Measurements from ENCODE around the gene NEMF.
"Not testable (repeated sequence)": the region's sequence is repeated elsewhere in the genome, so short reads cannot be mapped to it uniquely, and the experiment has no call there.

The NEMF gene

DNA sequence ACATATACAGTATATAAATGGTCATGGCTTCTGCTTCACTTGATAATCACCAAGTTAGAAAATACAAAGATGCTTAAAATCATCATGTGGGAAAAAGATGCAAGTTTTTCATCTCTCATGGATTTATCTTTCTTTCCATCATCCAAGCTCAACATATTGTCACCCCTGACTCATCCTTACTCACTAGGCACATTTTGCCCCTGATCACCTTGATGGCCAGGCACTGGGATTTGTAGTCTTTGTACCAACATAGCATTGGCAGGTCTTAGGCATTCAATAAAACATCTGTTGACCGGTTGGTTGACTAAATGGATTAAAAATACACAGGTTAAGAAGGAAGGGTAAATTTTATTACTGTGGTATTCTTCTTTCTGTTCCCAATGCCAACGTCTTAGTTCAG is 56.6 kb downstream of the NEMF start:
- DNase-seq = no peak

DNA sequence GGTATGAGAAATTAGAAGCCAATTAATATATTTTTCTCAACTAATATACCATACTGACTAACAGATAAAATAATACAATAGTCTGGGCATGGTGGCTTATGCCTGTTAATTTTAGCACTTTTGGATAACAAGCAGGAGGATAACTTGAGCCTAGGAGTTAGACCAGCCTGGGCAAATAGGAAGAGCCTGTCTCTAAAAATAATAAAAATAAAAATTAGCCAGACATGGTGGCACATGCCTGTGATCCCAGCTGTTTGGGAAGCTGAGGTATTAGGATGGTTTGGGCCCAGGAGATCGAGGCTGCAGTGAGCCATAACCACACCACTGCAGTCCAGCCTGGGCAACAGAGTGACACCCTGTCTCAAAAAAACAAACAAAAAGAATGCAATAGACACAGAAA is 60.0 kb downstream of the NEMF start:
- no peak for DNase-seq

DNA sequence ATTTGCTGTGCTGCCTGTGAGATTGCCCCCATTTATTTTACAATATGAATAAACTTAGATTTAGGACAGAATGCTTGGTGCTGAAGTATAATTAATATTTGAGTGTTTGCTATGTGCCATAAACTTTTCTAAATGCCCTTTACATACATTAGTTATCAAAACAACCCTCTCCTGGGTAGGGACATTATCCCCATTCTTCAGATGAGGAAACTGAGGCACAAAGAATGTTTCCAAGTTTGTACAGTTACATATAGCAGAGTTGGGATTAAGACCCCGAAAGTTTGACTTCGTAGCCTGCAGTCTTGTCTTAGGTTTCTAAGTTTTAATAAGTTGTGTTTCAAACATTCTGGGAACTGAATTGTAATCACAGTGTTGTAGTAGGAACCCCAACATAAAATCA is 66.3 kb downstream of the NEMF start:
- no peak for DNase-seq

DNA sequence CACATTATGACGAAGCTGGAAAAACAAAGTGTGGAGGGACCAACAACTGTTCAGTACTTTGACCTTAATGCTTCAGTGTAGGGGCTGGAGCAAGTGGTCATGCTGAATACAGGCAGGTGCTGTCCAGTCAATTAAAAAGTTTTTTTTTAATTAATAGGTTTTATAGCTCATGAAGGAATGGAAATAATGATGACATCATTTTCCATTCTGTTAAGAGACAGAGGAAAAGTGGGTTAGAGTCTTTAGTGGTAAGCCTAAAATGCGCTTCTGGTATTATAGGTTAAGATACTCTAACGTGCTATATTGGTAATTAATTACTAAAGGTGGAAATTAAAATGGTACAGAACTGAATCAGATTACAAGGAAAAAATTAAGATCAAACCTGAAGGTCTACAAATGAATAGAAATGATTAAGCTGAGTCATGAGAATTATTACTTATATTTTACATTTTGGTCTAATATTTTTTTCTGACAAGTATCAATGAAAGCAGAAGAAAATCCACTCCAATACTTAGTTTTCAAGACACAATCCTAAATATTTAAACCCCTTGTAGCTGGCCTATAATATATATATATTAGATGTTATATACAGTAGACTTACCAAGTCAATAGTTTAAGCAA is 69.1 kb downstream of the NEMF start:
- no peak for DNase-seq

DNA sequence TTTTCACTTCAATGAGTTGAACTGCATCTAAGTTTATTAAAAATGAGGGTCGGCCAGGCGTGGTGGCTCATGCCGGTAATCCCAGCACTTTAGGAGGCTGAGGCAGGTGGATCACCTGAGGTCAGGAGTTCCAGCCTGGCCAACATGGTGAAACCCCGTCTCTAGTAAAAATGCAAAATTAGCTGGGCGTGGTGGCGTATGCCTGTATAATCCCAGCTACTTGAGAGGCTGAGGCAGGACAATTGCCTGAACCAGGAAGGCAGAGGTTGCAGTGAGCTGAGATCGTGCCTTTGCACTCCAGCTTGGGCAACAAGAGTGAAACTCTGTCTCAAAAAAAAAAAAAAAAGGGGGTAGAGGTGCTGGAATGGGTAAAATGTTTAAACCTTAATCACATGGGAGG is 71.5 kb downstream of the NEMF start:
- not testable (repeated sequence) for DNase-seq

DNA sequence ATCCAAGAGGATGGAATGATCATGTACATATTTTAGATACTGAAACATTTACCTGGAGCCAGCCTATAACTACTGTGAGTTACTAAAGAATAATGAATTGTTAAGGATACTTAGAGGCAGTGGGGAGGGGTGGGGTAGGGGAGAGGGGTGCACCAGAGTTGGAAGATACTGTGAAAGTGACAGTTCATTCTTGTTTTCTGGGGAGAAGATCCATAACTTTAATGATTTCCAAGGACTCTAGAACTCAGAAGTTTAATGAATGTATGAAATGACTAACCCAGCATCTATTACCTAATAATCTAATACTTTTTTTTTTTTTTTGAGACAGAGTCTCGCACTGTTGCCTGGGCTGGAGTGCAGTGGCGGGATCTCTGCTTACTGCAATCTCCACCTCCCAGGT is 74.2 kb downstream of the NEMF start:
- DNase-seq = no peak

DNA sequence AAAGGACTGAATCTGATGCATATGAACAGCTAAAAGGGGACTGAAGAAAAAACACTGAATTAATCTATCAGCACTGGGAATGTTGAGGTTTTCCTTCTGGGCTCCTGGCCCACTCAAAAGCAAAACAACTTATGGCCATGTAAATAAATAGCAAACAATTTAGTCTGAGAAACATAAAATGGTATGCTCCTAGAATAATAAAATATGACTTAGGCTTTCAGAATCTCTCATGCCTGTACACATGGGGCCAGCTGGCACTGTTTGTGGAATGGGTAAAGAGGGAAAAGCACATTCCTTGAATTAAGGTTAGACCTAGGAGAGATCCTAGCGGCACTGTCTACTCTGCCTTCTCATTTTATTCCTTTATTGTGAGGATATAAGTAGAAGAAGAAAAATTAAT is 78.5 kb downstream of the NEMF start:
- DNase-seq = no peak

DNA sequence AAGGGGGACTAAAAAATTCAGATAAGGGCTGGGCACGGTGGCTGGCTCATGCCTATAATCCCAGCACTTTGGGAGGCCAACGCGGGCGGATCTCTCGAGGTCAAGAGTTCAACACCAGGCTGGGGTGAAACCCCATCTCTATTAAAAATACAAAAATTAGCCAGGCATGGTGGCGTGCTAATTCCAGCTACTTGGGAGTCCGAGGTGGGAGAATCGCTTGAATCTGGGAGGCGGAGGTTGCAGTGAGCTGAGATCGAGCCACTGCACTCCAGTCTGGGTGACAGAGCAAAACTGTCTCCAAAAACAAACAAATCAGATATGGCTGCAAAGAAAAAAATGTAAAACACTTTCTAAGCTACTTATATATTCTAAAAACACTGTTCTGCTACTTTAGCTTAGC is 80.9 kb downstream of the NEMF start:
- DNase-seq = not testable (repeated sequence)

DNA sequence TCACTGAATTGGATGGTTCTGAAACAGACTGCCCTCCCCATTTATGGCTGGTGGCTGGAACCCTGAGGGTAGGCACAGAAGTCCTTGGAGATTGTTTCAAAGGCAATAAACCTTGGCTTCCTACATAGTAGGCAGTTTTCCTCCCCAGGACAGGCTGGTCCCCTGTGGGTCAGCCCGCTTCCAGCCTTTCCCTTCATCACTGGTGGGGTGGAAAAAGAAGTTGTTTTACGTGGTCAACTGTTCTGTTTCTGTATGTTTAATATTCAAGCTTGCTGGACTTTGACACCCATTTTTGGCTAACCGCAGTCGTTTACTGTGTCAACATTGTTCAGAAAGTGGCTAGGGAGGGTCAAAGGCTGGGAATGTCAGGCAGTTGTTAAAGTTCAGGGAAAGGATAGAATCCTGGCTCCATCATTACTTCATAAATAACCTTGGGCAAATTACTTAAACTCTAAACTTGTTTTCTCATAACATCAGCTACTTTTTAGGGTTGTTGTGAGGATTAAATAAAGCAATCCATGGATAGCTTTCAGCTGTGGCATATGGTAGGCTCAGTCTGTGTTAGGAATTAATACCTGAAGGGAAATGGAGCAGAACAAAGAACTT is 82.3 kb downstream of the NEMF start:
- DNase-seq = no peak

DNA sequence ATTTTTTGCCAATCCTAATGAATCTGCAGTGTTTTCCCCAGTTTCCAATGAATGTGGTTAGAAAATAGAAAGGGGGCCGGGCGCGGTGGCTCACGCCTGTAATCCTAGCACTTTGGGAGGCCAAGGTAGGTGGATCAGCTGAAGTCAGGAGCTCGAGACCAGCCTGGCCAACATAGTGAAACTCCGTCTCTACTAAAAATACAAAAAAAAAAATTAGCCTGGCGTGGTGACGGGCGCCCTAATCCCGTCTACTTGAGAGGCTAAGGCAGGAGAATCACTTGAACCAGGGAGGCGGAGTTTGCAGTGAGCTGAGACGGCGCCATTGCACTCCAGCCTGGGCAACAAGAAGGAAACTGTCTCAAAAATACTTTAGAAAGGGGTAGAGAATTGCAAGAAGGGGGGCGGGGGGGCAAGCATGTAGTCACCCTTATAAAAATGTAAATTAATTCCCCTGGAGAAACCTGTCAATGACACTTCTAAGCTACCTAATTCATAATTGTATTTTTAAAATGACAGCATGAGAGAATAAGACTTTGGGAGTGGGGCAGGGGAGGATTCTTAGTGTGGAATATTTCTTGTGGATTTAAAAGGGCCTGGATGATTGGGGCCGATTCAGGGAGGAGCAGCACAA is 82.9 kb downstream of the NEMF start:
- no peak for DNase-seq

DNA sequence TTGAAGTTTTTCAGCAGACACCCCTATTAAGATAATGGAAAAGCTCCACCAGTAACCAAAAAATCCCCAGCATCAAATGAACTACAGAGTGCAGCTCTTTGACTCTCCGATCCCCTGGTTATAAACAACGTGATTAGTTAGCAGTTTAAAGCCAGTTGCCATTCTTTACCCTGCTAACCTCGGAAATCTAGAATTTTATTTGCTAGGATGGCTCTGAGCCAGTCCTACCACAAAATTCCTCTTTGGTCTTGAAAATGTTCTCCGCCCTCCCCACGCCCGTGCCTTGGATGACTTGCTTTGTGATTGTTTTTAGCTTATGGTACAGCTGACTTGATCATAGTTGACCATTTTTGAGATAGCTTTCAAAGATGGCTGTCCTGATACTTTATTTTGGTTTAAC is 83.4 kb downstream of the NEMF start:
- DNase-seq = no peak

DNA sequence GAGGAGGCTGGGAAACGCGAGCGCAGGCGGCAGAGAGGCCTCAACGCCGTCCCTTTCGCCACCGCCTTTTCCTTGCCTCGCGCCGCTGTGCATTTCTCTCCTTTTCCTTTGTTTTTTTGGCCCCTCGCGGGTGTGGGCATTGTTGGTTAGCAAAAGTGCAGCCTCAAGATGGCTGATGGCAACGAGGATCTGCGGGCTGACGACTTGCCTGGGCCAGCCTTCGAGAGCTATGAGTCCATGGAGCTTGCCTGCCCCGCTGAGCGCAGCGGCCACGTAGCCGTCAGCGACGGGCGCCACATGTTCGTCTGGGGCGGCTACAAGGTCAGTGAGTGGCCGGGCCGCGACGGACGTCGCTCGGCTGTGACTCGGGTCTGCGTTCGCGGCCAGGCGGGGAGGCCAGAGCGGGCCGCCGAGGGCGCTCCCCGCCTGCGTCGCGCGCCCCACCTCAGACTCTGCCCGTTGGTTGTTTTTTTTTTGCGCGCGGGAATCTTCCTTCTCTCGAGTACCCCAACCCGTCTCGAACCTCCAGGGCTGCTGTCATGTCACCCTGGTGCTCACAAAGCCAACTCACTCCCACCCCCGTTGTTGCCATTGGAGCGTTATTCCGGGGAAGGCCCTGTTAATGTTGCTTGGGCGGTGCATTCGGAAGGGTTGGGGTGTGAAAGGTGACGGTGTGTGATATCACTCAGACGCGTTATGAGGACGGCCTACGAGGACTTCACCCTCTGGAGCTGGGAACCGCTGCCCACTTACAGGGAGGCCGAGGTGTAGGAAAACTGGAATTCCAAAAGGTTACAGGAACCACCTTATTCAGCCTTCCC is 84.1 kb downstream of the NEMF start:
- DNase-seq = no peak

DNA sequence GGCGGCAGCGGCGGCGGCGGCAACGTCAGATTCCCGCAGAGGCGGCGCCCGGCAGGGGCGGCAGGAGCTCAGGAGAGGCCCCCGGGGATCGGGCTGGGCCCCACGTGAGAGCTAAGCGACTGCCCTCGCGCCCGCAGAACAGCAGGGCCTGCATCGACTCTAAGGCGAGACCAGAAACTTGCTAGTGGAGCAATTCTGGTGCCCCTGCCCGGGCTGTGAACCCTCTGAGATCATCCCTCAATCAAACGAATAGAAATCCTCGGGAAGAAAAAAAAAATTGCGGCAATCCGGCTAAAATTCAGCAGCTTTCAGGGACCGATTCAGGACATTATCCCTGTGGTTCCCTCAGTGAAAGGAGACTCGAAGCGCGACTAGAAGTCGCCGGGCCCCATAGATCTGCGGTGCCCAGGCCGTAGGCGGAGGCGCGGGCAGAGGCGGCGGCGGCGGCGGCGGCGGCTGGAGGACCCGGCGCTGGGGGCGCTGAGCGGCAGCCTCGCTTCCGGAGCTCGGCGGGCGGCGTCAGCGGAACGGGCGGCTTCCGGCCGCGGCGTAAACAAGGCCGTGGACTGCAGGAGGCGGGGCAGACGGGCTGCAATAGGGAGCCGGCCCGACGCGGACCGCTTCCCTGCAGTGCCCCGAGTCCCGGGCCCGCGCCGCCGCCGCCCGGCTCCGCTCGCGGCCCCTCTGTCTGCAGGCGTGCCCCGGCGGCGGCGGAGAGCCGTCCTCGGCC is 84.9 kb downstream of the NEMF start, which contains the start of gene KLHDC2:
TSS of gene KLHDC2 (plus strand) at position 583 of the 730 bp plus-strand sequence. CDS start 316 bp downstream, outside the sequence.
- DNase-seq = peak; percentile 53

DNA sequence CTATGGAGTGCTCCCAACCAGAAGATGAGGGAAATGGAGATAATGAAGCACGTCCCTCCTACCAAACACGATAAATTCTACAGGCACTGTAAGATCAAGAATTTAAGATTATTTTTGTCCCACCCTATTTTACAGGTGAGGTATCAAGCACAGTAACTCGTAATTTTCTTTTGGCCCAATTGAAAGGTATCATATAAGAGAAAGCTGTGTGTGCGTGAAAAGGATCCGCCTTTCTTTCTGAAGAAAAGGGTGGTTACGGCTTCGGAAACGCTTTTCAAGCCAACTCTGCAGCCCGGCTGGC is 85.4 kb downstream of the NEMF start:
- DNase-seq = no peak

DNA sequence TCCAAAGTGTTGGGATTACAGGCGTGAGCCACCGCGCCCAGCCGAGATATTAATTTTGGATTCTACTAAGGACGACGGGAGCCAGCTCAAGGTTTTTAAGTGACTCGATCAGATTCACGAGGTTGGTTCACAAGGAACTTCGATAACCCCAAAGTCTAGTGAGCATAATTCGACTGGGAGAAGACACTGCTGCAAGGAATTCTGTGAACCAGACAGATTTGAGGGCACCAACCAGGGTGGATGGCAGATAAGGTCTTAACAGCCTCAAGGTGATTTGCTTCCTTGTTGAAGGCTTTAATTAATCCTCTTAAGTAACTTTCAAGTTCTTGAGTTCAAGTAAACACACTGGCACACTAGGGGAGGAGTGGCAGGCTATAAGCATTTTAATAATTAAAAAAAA is 85.7 kb downstream of the NEMF start:
- DNase-seq = no peak

DNA sequence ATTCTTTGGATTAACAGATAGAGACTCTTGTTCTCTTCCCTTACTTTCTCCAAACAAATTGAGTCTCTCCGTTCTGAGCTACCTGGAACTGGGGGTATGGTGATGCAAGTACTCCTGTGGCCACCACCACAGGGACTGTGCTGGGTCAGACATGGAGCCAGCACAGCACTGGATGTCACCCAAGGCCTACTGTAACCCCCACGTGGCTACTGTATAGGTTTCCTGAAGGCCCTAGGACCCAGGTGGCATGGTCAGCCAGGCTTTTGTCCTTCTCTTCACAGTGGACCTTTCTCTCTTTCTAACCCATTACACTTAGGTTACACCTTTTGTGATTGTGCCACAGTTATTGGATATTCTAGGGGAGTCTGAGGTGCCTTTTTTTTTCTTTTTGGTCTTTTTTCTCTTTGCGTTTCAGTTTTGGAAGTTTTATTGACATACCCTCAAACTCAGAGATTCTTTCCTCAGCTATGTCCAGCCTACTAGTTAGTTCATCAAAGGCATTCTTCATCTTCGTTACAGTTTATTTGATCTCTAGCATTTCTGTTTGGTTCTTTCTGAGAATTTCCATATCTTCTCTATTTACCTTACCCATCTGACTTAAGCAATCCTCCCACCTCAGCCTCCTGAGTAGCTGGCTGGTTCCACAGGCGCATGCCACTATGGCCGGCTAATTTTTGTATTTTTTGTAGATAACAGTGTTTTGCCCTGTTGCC is 90.6 kb downstream of the NEMF start:
- DNase-seq = no peak

DNA sequence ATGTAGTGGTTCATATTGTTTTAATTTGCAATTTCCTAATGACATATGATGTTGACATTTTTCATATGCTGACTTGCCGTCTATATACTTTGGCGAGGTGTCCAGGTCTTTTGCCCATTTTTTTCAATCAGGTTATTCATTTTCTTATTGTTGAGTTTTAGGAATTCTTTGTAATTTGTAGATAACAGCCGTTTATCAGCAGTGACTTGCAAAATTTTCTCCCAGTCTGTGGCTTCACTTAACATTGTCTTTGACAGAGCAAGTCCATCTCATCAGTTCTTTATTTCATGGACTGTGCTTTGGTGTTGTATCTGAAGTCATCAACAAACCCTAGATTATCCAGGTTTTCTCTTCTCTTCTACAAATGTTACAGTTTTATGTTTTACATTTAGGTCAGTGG is 97.2 kb downstream of the NEMF start:
- DNase-seq = no peak

DNA sequence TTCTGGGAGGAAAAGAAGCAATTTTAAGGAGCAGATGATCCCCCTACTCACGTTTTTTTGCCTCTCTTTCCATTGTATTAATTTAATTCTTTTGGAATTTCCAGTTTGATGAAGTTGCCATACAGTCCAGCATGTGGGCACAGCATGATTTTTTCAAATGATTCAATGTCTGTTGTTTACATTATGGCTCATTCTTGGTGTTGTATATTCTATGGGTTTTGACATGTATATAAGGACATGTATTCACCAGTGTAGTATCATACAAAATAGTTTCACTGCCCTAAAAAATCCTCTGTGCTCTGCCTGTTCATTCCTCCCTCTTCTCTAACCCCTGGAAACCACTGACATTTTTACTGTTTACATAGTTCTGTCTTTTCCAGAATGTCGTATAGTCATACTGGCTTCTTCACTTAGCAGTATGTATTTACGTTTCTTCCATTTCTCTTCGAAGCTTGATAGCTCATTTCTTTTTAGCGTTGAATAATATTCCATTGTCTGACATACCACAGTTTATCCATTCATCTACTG is 98.0 kb downstream of the NEMF start:
- no peak for DNase-seq

DNA sequence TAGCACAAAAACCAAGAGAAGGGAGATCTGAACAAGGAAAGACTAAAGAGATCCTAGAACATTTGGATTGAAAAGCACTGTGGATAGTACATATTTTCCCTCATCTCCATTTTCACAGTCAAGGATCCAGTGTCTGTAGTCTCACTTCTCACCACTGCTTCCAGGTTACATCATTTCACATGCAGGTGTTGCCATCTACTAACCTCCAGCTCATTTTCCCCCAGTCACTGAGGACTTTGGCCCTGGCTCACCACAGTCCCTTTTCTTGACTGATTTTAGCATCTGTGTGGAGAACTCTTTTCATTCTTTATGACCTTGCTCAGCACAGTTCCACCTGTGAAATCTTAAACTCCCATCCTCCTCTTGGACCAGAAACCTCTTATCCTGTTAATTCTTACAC is 106.1 kb downstream of the NEMF start:
- not testable (repeated sequence) for DNase-seq

DNA sequence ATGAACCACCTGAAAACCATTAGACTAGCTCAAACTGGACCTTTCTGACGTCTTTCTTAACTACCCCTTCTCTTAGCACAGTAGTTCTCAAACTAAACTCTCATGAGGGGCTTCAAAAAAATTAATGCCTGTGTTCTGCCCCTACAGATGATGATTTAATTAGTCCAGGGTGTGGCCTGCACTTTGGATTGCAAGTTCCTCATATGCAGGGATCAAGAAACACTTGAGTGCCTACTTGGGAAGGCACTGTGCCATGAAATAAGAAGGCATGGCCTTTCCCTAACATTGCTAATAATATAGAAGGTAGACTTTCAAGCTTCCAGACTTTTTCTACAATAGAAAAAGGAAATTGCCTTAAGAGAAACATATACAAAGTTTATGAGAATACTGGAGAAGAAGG is 107.4 kb downstream of the NEMF start:
- DNase-seq = no peak

DNA sequence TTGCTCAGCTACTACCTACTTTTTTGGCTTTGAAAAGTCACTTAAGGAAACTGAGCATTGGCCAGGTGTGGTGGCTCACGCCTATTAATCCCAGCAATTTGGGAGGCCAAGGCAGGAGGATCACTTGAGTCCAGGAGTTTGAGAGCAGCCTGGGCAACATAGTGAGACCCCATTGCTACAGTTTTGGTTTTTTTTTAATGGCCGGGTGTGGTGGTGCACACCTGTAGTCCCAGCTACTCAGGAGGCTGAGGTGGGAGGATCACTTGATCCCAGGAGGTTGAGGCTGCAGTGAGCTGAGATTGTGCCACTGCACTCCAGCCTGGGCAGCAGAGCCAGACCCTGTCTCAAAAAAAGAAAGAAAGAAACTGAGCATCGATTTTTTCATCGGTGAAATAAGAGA is 116.9 kb downstream of the NEMF start:
- DNase-seq = not testable (repeated sequence)

DNA sequence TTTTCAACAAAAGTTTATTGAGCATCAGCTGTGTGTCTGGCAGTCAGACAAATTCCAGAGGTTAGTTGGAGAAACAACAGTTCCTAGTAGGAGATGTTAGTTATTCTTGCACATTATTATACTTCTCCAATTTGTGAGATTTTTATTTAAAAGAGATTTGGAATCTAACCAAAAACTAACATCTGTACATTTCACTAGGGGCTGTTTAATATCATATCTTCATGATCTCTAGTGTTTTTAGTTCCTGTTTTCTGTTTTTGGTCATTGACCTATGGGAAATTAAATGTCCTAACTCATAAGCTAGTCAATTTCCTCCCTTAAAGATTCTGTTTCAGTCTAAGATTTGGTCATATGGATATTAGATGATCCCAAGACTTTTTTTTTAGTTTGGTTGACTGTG is 118.8 kb downstream of the NEMF start:
- DNase-seq = no peak
